Cardiac septum (tissue), 1 donor: ENCODE results near the gene LILRA5. TPM values are rescaled to one million over a fixed set of nuclear protein-coding genes. Genes with fewer than 3 reads are reported as not detected.
"Not testable (repeated sequence)": the region's sequence is repeated elsewhere in the genome, so short reads cannot be mapped to it uniquely, and the experiment has no call there.

Experiments
- DNase-seq: peaks from one replicate; pipeline ENCODE4 v3.0.0-alpha.2; 2020; ENCODE audit warnings: low spot score
- intact Hi-C: fragments of 100-400 bp; cut with DNase I; formaldehyde crosslinking; loops from one replicate; pipeline ENCODE4 v1.14.0; 2022
- microRNA-seq: library from miRNA; unstranded; fragments of <30 nt; microRNA quantifications from one replicate; pipeline ENCODE4 v1.2.0, GENCODE V29; 2020
- total RNA-seq: library from RNA; stranded (reverse); fragmentation: NEBNext Ultra II Directional; extraction: Animal tissue kit (Norgen Biotek cat#: 25700); gene quantifications from one replicate; pipeline ENCODE4 v1.2.1, GENCODE V29; 2021
- donor health status: DM: no; HTN: no; CAD: no.

LILRA5 gene
- total RNA-seq, 1 donor from 2014 or later: 2.1 TPM

DNA sequence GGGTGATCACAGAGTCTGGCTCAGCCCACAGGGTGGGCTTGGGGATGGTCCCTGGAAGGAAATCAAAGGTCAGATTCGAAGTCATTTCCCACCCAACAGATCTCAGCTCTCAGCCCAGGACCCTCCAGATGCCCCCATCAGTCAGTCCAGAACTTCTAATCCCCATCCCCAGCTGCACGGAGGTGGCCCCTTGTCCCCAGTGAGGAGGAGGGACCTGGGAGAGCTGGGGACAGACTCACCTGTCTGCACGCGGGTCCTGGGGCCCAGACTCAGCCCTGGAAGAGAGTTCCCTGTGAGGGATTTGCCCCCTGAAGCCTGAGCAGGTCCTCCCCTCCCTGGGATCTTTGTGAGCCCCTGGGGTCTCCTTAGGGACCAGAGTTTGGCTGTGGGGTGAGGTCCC lies 32.9 kb downstream of the LILRA5 start:
- intact Hi-C loops, DNase-seq: not testable (repeated sequence)

DNA sequence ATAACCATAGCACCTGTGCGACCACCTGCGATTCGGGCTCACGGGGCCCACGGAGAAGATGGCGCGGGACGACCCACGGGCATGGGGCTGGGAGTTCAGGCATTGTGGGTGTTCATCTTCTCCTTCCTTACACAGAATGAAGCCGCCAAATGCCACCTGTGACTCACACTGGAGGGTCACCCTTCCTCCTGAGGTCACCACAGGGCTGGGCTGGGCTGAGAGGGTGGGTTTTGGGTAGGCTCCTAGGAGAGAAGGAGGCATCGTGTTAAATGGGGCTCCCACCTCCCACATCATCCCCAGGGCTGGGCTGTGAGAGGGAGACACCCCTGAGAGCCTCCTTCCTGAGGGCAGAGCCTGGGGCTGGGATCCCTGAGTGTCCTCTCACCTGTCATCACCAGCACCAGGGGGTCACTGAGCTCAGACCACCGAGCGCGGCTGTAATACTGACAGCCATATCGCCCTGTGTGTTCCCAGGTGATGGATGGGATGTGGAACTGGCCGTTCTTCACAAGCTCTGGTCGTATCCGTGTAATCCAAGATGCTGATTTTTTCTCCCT lies 33.5 kb downstream of the LILRA5 start:
- intact Hi-C loops: no loop called here
- no peak for DNase-seq

DNA sequence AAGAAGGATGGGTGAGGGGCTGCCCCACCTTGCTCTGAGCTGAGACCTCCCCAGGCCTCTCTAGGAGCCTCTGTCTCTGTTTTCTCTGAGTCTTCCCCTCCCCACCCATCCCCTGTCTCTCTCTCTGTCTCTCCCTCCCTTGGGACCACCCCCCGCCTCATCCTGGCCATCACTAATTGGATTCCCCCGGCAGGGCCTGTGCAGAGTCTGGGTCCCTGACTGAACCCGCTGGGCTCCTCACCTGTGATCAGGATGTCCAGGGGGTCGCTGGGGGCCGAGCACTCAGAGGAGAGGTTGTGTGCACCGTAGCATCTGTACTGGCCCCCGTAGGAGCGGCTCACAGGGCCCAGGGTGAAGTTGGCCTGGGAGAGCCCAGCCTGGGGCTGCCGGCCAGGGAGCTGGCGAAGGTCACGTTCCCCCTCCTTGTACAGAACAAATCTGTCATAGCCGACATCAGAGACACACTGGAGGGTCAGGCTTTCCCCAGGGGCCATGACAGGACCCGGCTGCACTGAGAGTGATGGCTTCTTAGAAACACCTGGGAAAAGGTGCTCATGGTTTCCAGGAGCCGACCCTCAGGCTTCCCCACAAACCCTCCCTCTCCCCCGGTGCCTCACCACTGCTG lies 34.3 kb downstream of the LILRA5 start:
- intact Hi-C loops: not testable (repeated sequence)

DNA sequence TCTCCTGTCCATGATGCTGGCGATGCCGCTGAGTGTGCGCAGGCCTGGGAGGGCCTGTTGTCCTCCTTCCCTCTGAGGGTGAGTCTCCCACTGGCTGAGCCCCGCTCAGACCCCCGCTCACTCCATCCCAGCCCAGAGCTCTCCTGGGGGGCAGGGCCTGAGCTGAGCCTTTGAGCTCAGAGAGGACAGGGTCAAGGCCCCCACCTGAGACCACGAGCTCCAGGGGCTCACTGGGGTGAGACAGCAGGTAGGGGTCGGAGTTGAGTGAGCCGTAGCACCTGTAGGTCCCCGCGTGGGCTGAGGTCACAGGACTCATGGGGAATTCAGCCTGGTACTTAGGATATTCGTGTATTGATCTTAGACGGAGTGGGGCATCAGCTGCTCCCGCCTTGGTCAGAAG lies 34.9 kb downstream of the LILRA5 start:
- DNase-seq, intact Hi-C loops: not testable (repeated sequence)

More for the DNA sequence above, 34.3 kb downstream of the LILRA5 start:
- DNase-seq: not testable (repeated sequence)

DNA sequence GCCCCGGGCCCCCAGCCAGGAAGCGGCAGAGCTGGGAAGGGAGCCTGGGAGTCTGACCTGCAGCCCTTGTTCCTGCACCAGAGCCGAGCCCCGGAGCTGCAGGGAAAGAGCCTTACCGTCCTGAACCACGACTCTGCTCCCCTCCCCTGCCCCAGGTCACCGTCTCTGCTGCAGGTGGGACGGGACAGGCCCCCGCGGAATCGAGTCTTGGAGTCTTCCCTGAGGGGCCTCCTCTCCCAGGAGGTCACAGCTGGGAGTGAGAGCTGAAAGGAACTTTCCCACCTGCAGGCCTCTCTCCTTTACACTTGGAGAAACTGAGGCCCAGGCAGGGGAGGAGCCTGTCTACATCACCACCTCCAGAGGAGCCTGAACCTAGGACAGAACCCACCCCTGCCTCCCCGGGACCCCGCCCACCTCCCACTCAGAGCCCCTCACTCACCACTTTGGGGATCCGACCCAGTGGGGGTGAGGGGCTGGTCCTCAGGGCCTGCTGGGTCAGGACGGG lies 35.8 kb downstream of the LILRA5 start:
- DNase-seq, intact Hi-C loops: not testable (repeated sequence)

DNA sequence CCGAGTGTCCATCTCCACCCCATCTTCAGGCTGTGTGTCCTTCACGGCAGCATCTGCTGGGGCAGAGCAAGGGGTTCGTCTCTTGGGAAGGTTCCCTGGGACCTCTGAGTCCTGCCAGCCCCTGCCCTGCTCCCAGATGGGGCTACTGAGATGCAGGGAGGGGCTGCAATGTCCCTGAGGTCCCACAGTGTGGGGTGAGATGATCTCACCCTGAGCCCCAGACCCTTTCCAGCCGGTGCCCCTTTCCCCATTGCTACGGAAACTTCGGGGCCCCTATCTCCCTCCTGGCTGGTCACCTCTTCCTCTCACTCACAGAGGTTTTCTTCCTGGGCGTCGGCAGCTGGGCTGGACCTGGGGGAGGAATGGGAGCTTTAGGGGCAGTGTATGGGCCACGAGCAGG lies 37.0 kb downstream of the LILRA5 start:
- intact Hi-C loops: no loop called here

DNA sequence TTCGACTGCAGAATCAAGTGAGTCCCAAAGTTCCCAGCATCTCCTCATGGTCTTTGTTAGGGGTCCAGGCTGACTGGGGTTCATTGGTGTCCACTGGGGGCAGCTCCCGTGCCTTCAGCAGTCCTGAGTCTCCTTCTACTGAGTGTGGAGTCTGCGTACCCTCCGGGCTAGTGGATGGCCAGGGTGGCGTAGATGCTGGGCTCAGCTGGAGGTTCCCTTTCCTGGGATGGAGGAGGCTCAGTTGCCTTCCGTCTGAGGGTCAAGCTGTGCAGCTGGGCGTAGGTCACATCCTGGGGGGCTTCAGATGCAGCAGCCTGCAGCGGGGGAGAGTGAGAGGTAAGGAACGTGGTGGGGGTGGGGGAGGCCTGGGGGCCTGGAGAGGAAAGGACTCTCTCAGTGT lies 38.5 kb downstream of the LILRA5 start:
- DNase-seq, intact Hi-C loops: not testable (repeated sequence)

More for the DNA sequence above, 37.0 kb downstream of the LILRA5 start:
- no peak for DNase-seq

DNA sequence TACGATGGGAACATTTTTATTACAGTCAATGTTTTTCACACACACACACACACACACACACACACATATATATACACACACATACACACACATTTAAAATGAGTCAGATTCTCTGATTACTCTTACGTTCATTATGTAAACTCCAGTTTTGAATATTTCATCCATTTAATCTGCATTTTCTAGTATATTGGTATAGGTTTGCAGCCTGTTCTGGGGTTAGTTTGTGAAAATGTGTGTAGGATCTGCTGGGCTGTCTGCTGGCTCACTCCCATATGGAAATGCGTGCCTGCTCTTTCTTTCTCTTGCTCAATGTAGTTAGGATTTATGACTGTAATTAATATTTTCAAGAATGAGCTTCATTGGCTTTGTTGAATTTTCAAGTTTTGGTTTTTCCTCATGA lies 39.1 kb downstream of the LILRA5 start:
- intact Hi-C loops: no loop called here

DNA sequence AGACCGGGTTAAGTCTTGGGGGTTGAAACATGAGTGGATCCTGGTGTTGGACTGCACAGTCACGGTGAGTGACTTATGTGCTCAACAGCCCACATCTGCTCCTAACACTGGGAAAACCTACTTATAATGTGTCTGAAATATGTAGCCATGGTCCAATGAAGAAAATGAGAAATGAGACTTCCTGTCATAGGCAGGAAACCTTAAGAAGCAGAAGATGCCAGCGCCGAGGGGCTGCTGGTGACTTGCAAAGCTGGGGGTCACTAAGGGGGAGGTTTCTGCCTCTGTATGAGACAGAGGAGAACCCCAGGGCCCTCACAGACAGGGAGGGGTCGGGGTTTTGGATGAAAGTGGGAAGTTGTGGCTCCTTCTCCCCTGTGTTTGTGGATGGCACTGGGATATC lies 40.8 kb downstream of the LILRA5 start:
- DNase-seq, intact Hi-C loops: not testable (repeated sequence)

More for the DNA sequence above, 39.1 kb downstream of the LILRA5 start:
- no peak for DNase-seq

DNA sequence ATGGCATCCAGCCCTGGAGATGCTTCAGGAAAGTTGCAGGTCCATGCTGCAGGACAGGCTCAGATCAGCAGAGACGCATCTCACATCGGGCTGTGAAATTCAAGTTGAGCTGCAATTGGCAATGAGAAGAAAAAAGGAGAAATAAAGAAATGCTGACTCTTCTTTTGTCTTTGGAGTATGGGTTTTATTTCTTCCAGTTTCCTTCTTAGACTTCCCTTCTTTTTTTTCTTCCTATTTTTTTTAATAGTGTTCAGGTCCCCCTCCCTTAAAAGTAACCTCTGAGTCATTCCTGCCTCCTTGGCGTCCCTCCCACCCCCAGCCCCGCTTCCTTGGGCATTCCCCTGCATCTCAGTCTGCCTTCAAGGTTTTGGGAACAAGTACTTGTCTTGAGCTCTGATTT lies 41.4 kb downstream of the LILRA5 start:
- intact Hi-C loops: not testable (repeated sequence)

DNA sequence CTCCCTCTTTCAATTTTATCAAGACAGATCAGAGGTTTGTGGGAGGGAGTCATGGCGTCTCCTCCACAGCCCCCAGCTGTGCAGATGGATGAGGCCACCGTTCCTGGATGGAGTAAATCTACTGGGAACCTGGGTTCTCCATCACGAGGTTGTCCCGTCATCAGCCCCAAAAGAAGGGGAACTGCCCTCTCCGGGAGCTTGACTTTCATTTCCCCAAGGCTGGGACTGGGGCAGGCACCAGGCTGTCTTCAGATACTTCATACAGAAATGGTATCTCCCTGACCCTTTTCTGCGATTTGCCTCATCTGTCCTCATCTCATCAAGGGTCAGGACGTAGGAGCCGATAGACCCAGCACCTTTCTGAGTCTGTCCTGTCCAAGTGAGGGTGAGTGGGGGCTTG lies 41.9 kb downstream of the LILRA5 start:
- intact Hi-C loops: no loop called here
- DNase-seq: no peak

More for the DNA sequence above, 41.4 kb downstream of the LILRA5 start:
- not testable (repeated sequence) for DNase-seq

DNA sequence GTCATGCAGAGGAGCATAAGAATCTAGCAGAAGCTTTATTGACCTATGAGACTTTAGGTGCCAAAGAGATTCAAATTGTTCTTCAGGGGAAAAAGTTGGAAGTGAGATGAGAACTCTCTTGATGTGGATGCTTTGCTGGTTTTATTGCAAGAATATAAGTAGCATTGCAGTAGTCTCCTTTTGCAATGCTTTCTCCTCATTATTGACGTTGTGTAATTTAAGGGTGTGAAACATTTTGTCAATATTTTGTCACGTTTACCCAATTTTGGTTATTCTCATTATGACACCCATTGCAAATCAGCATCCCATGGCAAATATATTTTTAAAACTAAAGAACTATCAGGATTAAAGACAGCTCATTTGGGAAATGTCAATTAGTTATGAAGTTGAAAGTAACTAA lies 44.0 kb downstream of the LILRA5 start:
- intact Hi-C loops: no loop called here
- no peak for DNase-seq

DNA sequence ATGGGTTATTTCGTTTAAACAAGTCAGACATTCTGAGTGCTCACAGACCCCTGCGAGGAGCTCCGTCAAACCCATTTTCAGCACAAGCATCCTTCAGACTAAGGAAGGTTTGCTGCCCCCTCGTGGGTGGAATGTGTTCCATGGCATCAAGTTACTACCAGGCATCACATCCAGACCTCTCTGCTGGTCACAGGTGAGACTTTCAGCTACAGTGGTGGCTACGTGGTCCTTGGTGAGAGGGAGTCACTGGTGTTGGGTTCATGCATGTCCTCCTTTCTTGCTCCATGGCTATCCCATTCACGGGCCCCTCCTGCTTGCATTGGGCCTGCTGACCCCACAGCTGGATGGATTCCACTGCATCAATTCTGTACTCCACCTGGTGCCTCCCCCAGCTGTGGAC lies 46.8 kb downstream of the LILRA5 start:
- DNase-seq: peak; percentile 81
- intact Hi-C loops: no loop called here

DNA sequence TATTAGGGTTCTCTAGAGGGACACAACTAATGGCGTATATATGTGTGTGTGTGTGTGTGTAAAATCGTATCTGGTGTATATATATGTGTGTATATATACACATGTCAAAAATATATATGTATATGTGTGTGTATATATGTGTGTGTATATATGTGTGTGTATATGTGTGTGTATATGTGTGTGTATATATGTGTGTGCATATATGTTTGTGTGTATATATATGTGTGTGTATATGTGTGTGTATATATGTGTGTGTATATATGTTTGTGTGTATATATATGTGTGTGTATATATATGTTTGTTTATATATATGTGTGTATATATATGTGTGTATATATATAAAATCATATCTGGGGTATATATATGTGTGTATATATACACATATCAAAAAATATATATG lies 50.5 kb downstream of the LILRA5 start:
- no peak for DNase-seq
- intact Hi-C loops: no loop called here

DNA sequence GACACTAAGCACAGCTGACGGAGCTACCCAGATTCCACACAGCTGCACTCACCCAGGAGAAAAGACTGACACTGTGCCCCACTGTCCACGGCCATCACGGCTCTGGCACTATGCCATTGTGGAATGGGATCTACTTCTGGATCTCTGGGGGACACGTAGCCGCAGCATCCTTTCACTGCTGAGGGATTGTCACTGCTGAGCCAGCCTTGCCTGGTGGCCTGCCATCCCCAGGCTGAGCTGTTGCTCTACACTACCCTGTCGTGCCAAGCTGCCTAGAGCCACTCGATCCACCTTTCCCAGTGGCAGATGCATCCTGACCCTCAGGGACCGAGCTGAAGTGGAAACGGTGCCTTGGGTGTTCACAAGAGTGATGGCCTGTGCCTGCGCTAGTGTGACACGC lies 50.9 kb downstream of the LILRA5 start:
- intact Hi-C loops: no loop called here
- no peak for DNase-seq

DNA sequence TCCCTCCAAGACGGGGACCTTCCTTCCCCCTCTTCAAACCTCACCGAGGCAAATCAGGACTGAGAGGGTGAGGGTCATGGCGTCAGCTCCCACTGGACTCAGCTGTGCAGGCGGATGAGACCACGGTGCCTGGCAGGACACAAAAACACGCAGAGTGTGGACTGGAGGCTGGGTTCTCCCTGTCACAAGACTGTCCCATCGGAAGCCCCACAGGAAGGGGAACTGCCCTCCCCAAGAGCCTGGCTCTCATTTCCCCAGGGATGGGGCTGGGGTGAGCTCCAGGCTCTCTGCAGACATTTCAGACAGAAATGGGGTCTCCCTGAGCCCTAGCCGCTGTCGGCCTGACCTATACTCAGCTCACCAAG lies 55.9 kb downstream of the LILRA5 start, which contains the start of gene LILRB5:
Gene LILRB5 (minus strand): TSS at position 158 of the 365 bp plus-strand sequence. CDS start 80 bp downstream, at position 78.
- no peak for DNase-seq
- intact Hi-C loops: no loop called here

Small RNA genes lying within 50 kb of the gene (microRNA-seq; reads per million reads assigned to microRNA genes)
- gene MIR4752: not detected

Other genes starting within 250 kb of the LILRA5 start
- not detected for gene VSTM1, start 249.3 kb downstream of the LILRA5 start, total RNA-seq
- gene TARM1, start 231.8 kb downstream of the LILRA5 start, total RNA-seq: not detected
- 1.2 TPM for gene OSCAR, start 212.4 kb downstream of the LILRA5 start, total RNA-seq
- gene NDUFA3, start 210.3 kb downstream of the LILRA5 start, total RNA-seq: 283 TPM
- gene TFPT, start 197.5 kb downstream of the LILRA5 start, total RNA-seq: 15.2 TPM
- gene PRPF31, start 197.4 kb downstream of the LILRA5 start, total RNA-seq: 34.0 TPM
- 22.3 TPM for gene CNOT3, start 175.4 kb downstream of the LILRA5 start, total RNA-seq
- 8.3 TPM for gene LENG1, start 153.4 kb downstream of the LILRA5 start, total RNA-seq
- gene TMC4, start 140.0 kb downstream of the LILRA5 start, total RNA-seq: 4.3 TPM
- gene MBOAT7, start 123.6 kb downstream of the LILRA5 start, total RNA-seq: 24.3 TPM
- 22.6 TPM for gene TSEN34, start 121.9 kb downstream of the LILRA5 start, total RNA-seq
- 615 TPM for gene RPS9, start 112.3 kb downstream of the LILRA5 start, total RNA-seq
- gene LILRB3, start 90.2 kb downstream of the LILRA5 start, total RNA-seq: 2.7 TPM
- 2.7 TPM for gene LILRA6, start 70.4 kb downstream of the LILRA5 start, total RNA-seq
- 4.4 TPM for gene LILRB5, start 55.9 kb downstream of the LILRA5 start, total RNA-seq
- gene LILRB2, start 32.1 kb downstream of the LILRA5 start, total RNA-seq: 2.8 TPM
- gene LILRA4, start 26.0 kb upstream of the LILRA5 start, total RNA-seq: not detected
- 5.1 TPM for gene LAIR1, start 51.8 kb upstream of the LILRA5 start, total RNA-seq
- gene TTYH1, start 102.3 kb upstream of the LILRA5 start, total RNA-seq: 1.3 TPM
- 86.5 TPM for gene LENG8, start 136.0 kb upstream of the LILRA5 start, total RNA-seq
- 2.9 TPM for gene LENG9, start 150.6 kb upstream of the LILRA5 start, total RNA-seq
- 14.2 TPM for gene CDC42EP5, start 160.1 kb upstream of the LILRA5 start, total RNA-seq
- gene LAIR2, start 189.7 kb upstream of the LILRA5 start, total RNA-seq: not detected